ENCODE results near the gene MYLIP. TPM values are rescaled to one million over a fixed set of nuclear protein-coding genes. Genes with fewer than 3 reads are reported as not detected.
A peak's percentile ranks its signal among the peaks of the same experiment; 100 is the strongest.
"Not testable (repeated sequence)": the region's sequence is repeated elsewhere in the genome, so short reads cannot be mapped to it uniquely, and the experiment has no call there.

The MYLIP gene
- total and polyA plus RNA-seq, 5 experiments from 2014 or later: 23.1 to 108 (median 72.6) TPM

- peaks cover 15 to 40% (median 38%) of the 10 kb centered on the region in 4 donors for H3K4me1 Mint-ChIP-seq
- no peak for ATAC-seq
- H3K27ac Mint-ChIP-seq: peak overlapping the region in 1 of 10 donors; percentile 31
Observed at GRCh38 chr6:16165641-16166040, 36.8 kb downstream of the MYLIP start.

GRCh38 chr6:16166871-16167608, 38.2 kb downstream of the MYLIP start:
- POLR2A ChIA-PET: no interaction called here
- no peaks in the 10 kb centered on the region for H3K9me3 Mint-ChIP-seq
- ATAC-seq (no peak), DNase-seq (no peak)
- no peak overlapping the region for H3K27ac Mint-ChIP-seq
- peaks cover 14 to 39% (median 36%) of the 10 kb centered on the region in 4 donors for H3K4me1 Mint-ChIP-seq
- H3K36me3 Mint-ChIP-seq: peaks cover 0 to 2% (median 1%) of the 10 kb centered on the region in 3 donors
- H3K4me3 Mint-ChIP-seq: no peak overlapping the region
- H3K27me3 Mint-ChIP-seq: peaks cover 0 to 4% (median 0%) of the 10 kb centered on the region in 5 donors

More at GRCh38 chr6:16165641-16166040, 36.8 kb downstream of the MYLIP start:
- POLR2A ChIA-PET: no interaction called here
- Mint-ChIP-seq H3K4me3 (no peak overlapping the region), H3K9me3 (no peaks in the 10 kb centered on the region), H3K27me3 (no peaks in the 10 kb centered on the region), H3K36me3 (peaks cover 0 to 2% (median 1%) of the 10 kb centered on the region in 3 donors)
- no peak for DNase-seq

- Mint-ChIP-seq H3K27ac (peak overlapping the region in 2 of 10 donors; percentile 22 to 58), H3K4me3 (peak overlapping the region in 3 of 10 donors; percentile 2 to 54 (median 39)), H3K9me3 (no peaks in the 10 kb centered on the region), H3K27me3 (peaks cover 0 to 4% (median 0%) of the 10 kb centered on the region in 5 donors), H3K4me1 (peaks cover 11 to 30% (median 29%) of the 10 kb centered on the region in 4 donors), H3K36me3 (peaks cover 0 to 2% (median 1%) of the 10 kb centered on the region in 3 donors)
- no peak for DNase-seq
- POLR2A ChIA-PET: no interaction called here
- ATAC-seq: peak in 1 of 2 donors; percentile 41
Observed at GRCh38 chr6:16168121-16168520, 39.2 kb downstream of the MYLIP start.

GRCh38 chr6:16168858-16169257, 40.0 kb downstream of the MYLIP start:
- POLR2A ChIA-PET: no interaction called here
- peaks cover 11 to 29% (median 26%) of the 10 kb centered on the region in 4 donors for H3K4me1 Mint-ChIP-seq
- H3K9me3 Mint-ChIP-seq: no peaks in the 10 kb centered on the region
- H3K4me3 Mint-ChIP-seq: peak overlapping the region in 4 of 10 donors; percentile 3 to 48 (median 27)
- H3K36me3 Mint-ChIP-seq: peaks cover 0 to 2% (median 1%) of the 10 kb centered on the region in 3 donors
- peaks cover 0 to 4% (median 0%) of the 10 kb centered on the region in 5 donors for H3K27me3 Mint-ChIP-seq
- ATAC-seq (peak; percentile 75 to 79), DNase-seq (peak in 4 of 10 donors; percentile 29 to 56 (median 40))
- H3K27ac Mint-ChIP-seq: no peak overlapping the region

- Mint-ChIP-seq H3K27ac (no peak overlapping the region), H3K4me3 (no peak overlapping the region), H3K36me3 (no peaks in the 10 kb centered on the region), H3K9me3 (peaks cover 0 to 4% (median 0%) of the 10 kb centered on the region in 9 donors), H3K4me1 (peaks cover 14 to 41% (median 37%) of the 10 kb centered on the region in 4 donors), H3K27me3 (peaks cover 0 to 4% (median 0%) of the 10 kb centered on the region in 5 donors)
- no peak for ATAC-seq
- POLR2A ChIA-PET: no interaction called here
- DNase-seq: no peak
Observed at GRCh38 chr6:16171400-16171799, 42.5 kb downstream of the MYLIP start.

DNA sequence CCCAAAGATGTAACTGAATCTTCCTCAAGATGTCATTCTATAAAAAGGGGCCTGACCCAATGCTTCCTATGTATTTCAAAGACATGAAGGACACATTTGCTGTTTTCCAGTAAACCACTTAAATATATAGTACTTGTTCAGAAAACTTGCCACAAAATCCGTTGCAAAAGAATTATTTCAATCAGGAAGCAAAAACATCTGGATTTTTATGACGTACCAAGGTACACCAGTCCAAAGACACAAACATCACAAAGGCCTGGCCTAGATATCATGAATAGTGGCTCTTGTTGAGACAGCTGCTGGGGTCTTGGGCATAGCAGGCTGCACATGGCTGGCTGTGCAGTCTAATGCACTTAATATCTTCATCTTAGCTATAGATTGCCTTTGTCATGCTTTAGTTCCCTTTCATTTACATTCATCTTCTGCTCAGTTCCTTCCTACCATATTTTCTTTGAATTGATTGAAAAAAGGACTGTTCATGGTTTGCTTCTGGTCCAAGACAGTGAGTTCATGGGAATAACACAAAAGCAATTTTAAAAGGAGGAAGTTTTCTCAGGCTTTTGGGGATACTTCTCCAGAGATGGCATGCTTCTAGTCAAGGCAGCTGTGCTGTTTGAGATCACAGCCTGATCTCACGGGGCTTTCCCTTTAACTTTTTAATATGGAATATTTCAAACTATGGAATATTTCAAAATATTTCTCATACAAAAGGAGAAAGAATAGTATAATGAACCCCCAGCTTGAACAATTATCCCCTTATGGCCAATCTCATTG, 44.5 kb downstream of the MYLIP start:
- ATAC-seq (no peak), DNase-seq (no peak)
- POLR2A ChIA-PET: interaction anchor here (0.7 to 1.0 kb wide), 2 partner anchors 45 to 769 kb away, joined by 3 read pairs; no protein-coding TSS in a partner anchor
- peaks cover 0 to 8% (median 2%) of the 10 kb centered on the region in 3 donors for H3K36me3 Mint-ChIP-seq
- H3K4me1 Mint-ChIP-seq: peaks cover 13 to 33% (median 31%) of the 10 kb centered on the region in 4 donors
- H3K9me3 Mint-ChIP-seq: peaks cover 0 to 13% (median 4%) of the 10 kb centered on the region in 9 donors
- H3K4me3 Mint-ChIP-seq: no peak overlapping the region
- H3K27me3 Mint-ChIP-seq: peaks cover 0 to 4% (median 0%) of the 10 kb centered on the region in 5 donors
- peak overlapping the region in 1 of 10 donors; percentile 57 for H3K27ac Mint-ChIP-seq

DNA sequence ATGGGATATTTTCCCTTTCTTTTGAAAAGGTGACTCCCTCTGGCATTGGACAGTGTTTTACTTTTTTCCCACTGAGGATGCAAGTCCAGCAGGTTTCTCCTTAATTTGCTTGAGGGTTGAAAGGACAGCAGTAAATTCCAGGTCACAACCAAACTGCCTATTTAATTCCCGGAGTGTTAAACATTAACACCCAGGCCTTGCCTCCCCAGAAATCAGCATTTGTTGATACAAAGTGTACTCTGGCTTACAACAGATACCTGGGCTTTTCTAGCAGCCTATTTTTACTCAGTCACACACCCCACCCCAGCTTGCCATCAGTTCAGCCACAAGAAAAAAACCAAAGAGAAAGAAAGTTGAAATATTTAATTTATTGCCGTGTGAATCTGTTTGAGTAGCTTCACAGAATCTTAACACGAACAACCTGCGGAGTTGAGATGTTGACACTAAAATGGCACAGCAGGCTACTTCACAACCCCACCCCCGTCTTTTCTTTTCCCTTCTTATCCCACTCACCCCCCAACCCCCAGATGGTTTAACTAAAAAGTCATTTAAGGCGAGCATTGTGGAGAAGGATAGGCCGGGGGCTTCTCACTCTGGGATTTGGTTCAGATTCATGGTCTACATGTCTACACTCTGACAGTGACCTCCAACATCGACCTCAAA, 45.7 kb downstream of the MYLIP start:
- ATAC-seq (no peak), DNase-seq (peak in 1 of 10 donors; percentile 15)
- POLR2A ChIA-PET: no interaction called here
- peaks cover 0 to 12% (median 7%) of the 10 kb centered on the region in 3 donors for H3K36me3 Mint-ChIP-seq
- H3K27ac Mint-ChIP-seq: peak overlapping the region in 1 of 10 donors; percentile 25
- peaks cover 0 to 4% (median 0%) of the 10 kb centered on the region in 5 donors for H3K27me3 Mint-ChIP-seq
- peaks cover 0 to 19% (median 10%) of the 10 kb centered on the region in 9 donors for H3K9me3 Mint-ChIP-seq
- H3K4me1 Mint-ChIP-seq: peaks cover 13 to 37% (median 33%) of the 10 kb centered on the region in 4 donors
- peak overlapping the region in 2 of 10 donors; percentile 5 to 6 for H3K4me3 Mint-ChIP-seq

- H3K27ac Mint-ChIP-seq, ATAC-seq, H3K27me3 Mint-ChIP-seq, DNase-seq, H3K4me3 Mint-ChIP-seq, POLR2A ChIA-PET: not testable (repeated sequence)
- H3K36me3 Mint-ChIP-seq: peaks cover 0 to 20% (median 19%) of the 10 kb centered on the region in 3 donors
- peaks cover 0 to 34% (median 21%) of the 10 kb centered on the region in 9 donors for H3K9me3 Mint-ChIP-seq
- H3K4me1 Mint-ChIP-seq: peaks cover 19 to 45% (median 40%) of the 10 kb centered on the region in 4 donors
Observed at GRCh38 chr6:16176600-16176999, 47.7 kb downstream of the MYLIP start.

- Mint-ChIP-seq H3K36me3 (peaks cover 0 to 23% (median 19%) of the 10 kb centered on the region in 3 donors), H3K27me3 (no peaks in the 10 kb centered on the region), H3K4me1 (peaks cover 16 to 53% (median 42%) of the 10 kb centered on the region in 4 donors), H3K9me3 (peaks cover 0 to 42% (median 22%) of the 10 kb centered on the region in 9 donors), H3K27ac (no peak overlapping the region), H3K4me3 (no peak overlapping the region)
- DNase-seq (no peak), ATAC-seq (no peak)
- POLR2A ChIA-PET: interaction anchor here (0.5 kb wide), 1 partner anchor 47 kb away, joined by 9 read pairs; no protein-coding TSS in a partner anchor
Observed at GRCh38 chr6:16177881-16178280, 49.0 kb downstream of the MYLIP start.

GRCh38 chr6:16178351-16178750, 49.5 kb downstream of the MYLIP start:
- Mint-ChIP-seq H3K4me1 (peaks cover 19 to 57% (median 43%) of the 10 kb centered on the region in 4 donors), H3K36me3 (peaks cover 0 to 23% (median 19%) of the 10 kb centered on the region in 3 donors), H3K27me3 (no peaks in the 10 kb centered on the region), H3K27ac (peak overlapping the region in 3 of 10 donors; percentile 35 to 85 (median 72)), H3K9me3 (peaks cover 0 to 45% (median 22%) of the 10 kb centered on the region in 9 donors), H3K4me3 (peak overlapping the region in 5 of 10 donors; percentile 16 to 72 (median 56))
- ATAC-seq (no peak), DNase-seq (no peak)
- POLR2A ChIA-PET: no interaction called here

- ATAC-seq (no peak), DNase-seq (no peak)
- H3K9me3 Mint-ChIP-seq: peaks cover 0 to 45% (median 22%) of the 10 kb centered on the region in 9 donors
- H3K27me3 Mint-ChIP-seq: no peaks in the 10 kb centered on the region
- POLR2A ChIA-PET: interaction anchor here (5.0 kb wide), 1 partner anchor 49 kb away, joined by 81 read pairs; the partner anchor contains the start of gene MYLIP
- peak overlapping the region in 1 of 10 donors; percentile 16 for H3K4me3 Mint-ChIP-seq
- peak overlapping the region in 7 of 10 donors; percentile 25 to 97 (median 94) for H3K27ac Mint-ChIP-seq
- peaks cover 19 to 55% (median 41%) of the 10 kb centered on the region in 4 donors for H3K4me1 Mint-ChIP-seq
- peaks cover 0 to 23% (median 19%) of the 10 kb centered on the region in 3 donors for H3K36me3 Mint-ChIP-seq
Observed at GRCh38 chr6:16179063-16179462, 50.2 kb downstream of the MYLIP start.
